Sciatic nerve (tissue), 2 donors: Measurements from ENCODE around the gene PPARD. TPM values are rescaled to one million over a fixed set of nuclear protein-coding genes. Genes with fewer than 3 reads are reported as not detected.
"Not testable (repeated sequence)": the region's sequence is repeated elsewhere in the genome, so short reads cannot be mapped to it uniquely, and the experiment has no call there.

Source experiments
- ATAC-seq: fragments of 200-7000 bp; cut with Tn5 transposase; one replicate; pipeline ENCODE4 v1.9.1; 2020; ENCODE audit warnings: mild to moderate bottlenecking, moderate library complexity
- DNase-seq: peaks from one replicate; pipeline ENCODE4 v3.0.0-alpha.2; 2020; ENCODE audit warnings: low spot score
- intact Hi-C: fragments of 100-400 bp; cut with DNase I; formaldehyde crosslinking; loops from one replicate; pipeline ENCODE4 v1.14.2; 2022
- total RNA-seq: library from RNA; stranded (reverse); fragmentation: NEBNext Ultra II Directional; extraction: Animal tissue kit (Norgen Biotek cat#: 25700); gene quantifications from one replicate; pipeline ENCODE4 v1.2.1, GENCODE V29; 2021
- donor health status: DM: no; HTN: no; CAD: no.
- donor health status: DM: no; HTN: no; CAD: no.

PPARD gene
- total RNA-seq, 1 donor from 2014 or later, result 26.7 TPM

GRCh38 chr6:35419961-35420360 lies 77.6 kb downstream of the PPARD start:
- no peak for ATAC-seq
- intact Hi-C loops, result no loop called here
- DNase-seq, result no peak

DNA sequence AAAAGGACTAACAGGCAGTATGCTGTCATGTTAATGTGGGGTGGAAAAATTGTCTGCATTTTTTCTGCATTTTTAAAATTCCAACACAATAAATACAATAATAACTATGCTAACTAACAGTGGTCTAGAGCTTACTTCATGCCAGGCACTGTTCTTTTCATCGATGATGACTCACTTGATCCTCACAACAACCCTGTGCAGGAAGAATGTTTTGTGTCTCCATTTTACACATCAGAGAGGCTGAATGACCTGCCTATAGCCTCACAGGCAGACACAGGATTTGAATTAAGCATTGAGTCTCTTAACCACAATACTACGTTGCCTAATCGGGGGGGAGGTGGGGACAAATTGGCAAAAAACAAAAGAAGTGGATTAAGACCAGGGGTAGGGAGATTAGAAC lies 82.9 kb downstream of the PPARD start:
- ATAC-seq, result no peak
- intact Hi-C loops, result no loop called here

DNA sequence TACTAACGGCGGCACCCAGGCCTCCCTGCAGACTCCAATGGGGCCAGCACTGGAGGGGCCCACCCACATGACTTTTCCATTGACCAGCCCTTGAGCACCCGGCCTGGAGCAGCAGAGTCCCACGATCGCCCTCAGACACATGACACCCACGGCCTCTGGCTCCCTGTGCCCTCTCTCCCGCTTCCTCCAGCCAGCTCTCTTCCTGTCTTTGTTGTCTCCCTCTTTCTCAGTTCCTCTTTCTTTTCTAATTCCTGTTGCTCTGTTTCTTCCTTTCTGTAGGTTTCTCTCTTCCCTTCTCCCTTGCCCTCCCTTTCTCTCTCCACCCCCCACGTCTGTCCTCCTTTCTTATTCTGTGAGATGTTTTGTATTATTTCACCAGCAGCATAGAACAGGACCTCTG lies 83.7 kb downstream of the PPARD start:
- ATAC-seq (peak; percentile 64), DNase-seq (no peak)
- intact Hi-C loops, result no loop called here

More for the DNA sequence above, 82.9 kb downstream of the PPARD start:
- no peak for DNase-seq

DNA sequence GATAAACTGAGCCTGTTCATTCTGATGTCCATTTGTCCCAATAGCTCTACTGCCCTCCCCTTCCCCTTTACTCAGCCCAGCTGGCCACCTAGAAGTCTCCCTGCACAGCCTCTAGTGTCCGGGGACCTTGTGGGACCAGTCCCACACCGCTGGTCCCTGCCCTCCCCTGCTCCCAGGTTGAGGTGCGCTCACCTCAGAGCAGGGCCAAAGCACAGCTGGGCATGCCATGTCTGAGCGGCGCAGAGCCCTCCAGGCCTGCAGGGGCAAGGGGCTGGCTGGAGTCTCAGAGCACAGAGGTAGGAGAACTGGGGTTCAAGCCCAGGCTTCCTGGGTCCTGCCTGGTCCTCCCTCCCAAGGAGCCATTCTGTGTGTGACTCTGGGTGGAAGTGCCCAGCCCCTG lies 85.1 kb downstream of the PPARD start:
- DNase-seq, result no peak
- intact Hi-C loops, result no loop called here
- peak; percentile 12 for ATAC-seq

- DNase-seq, result no peak
- intact Hi-C loops, result no loop called here
These were observed 85.5 kb downstream of the PPARD start for GRCh38 chr6:35427851-35428321.

DNA sequence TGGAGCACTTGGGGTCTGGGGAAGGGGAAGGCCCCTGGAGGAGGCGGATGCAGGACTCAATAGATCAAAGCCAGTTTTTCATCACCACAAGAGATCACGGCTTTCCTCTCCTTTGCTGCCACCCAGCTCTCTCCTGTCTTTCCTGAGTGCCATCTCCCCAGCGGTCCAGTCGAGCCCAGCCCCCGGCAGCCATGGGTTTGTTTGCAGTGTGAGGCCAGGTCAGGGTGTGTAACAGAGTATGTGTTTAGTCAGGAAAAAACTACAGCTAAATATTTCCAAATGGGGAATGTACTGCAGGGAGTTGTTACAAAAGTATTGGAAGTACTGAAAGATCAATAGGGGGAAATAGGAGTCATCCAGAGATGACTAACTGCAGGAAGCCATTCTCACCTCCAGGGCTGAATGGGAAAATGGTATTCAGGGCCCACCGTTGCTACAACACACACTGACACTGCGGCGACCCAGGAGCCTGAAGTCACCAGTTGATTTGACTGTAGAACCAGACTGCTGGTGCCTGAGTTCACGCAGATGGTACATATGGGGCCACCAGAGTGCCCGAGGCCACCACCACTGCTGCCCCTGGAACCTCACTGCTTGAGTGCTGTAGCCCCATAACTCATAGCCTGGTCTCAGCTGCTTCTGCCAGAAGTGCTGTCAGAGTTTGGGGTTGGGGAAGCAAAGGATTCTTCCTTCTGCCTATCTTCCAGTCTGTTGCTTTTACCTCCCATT lies 86.2 kb downstream of the PPARD start:
- DNase-seq, result no peak
- ATAC-seq, result no peak
- intact Hi-C loops, result no loop called here

More at GRCh38 chr6:35427851-35428321, 85.5 kb downstream of the PPARD start:
- ATAC-seq, result no peak

GRCh38 chr6:35429463-35429862 lies 87.1 kb downstream of the PPARD start:
- no peak for DNase-seq
- intact Hi-C loops, result no loop called here
- ATAC-seq, result no peak

DNA sequence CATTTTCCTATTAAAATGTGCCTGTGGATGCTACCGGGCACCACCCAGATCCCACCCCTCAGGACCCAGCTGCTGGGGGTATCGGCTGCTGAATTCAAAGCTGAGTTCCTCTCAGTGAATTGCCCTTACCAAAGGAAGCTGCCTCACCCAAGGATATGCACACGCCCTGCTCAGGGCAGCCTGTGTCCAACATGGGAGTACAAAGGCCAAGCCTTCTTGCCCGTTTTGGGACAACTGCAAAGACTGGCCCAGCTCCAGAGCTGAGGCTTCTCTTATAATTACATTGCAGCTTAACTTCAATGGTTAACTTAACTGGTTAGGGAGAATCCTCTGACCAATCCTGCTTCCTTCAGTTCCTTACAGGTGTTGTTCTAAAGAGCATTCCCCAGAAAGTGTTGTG lies 89.9 kb downstream of the PPARD start:
- no peak for DNase-seq
- ATAC-seq, result no peak
- intact Hi-C loops, result no loop called here

- intact Hi-C loops, ATAC-seq, DNase-seq: not testable (repeated sequence)
These were observed 90.3 kb downstream of the PPARD start for GRCh38 chr6:35432702-35433101.

DNA sequence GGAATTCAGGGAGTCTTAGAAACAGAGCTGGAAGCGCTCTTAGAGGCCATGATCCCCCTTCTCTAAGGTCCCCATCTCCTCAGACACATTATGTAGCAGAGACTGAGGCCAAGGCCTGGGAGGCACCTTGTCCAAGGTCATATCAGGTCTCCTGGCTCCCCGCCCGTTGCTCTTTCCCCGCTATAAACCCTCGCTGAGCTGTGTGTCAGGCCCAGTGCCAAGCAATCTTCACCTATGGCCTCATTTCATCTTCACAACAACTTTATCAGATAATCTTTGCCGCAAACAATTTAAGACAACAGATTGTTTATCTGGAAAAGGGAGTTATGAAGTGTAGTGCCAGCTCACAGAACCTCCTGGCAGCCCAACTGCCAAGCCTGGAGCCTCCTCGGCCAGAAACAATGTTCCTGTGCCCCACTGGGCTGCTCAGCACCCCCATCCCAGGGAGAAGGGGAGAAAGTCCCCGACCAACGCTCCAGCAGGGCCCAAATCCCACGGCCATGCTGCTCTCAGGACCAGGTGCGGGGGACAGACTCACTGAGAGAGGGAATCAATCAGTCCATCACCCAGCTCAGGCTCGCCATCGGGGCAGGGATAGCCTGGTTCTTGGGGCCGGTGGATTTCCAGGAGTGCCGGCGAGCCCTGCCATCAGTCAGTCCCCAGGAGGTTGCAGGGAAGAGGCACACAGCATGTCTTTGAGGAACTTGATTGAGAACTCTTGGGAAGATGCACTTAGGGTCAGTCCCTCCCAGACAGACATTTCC lies 92.9 kb downstream of the PPARD start:
- no peak for DNase-seq
- ATAC-seq, result no peak
- intact Hi-C loops, result no loop called here

GRCh38 chr6:35436071-35436857 lies 93.9 kb downstream of the PPARD start:
- no peak for DNase-seq
- ATAC-seq, result no peak
- intact Hi-C loops, result no loop called here

DNA sequence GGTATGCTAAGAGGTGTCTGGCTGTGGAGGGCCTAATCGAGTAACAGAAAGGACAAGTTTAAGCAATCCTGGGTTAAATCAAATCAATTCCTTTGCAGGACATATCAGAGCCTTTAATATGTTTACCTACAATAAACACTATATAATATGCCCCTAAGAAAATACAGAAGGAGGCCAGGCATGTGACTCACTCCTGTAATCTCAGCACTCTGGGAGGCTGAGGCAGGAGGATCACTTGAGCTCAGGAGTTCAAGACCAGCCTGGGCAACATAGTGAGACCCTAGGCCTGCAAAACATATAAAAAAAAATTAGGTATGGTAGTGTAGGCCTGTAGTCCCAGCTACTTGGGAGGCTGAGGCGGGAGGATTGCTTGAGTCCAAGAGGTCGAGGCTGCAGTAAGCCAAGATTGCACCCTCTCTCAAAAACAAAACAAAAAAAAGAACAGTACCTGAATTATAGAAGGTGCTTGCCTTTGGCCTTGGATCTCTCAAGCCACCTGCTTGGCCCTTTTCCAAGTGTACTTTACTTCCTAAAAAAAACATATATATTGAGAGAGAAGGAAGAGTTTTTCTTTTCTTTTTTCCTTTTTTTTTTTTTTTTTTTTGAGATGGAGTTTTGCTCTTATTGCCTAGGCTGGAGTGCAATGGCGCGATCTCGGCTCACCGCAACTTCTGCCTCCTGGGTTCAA lies 96.2 kb downstream of the PPARD start:
- DNase-seq, ATAC-seq: not testable (repeated sequence)

GRCh38 chr6:35439308-35439707 lies 97.0 kb downstream of the PPARD start:
- DNase-seq (no peak), ATAC-seq (no peak)
- intact Hi-C loops, result no loop called here

More for the DNA sequence above, 96.2 kb downstream of the PPARD start:
- intact Hi-C loops, result not testable (repeated sequence)

DNA sequence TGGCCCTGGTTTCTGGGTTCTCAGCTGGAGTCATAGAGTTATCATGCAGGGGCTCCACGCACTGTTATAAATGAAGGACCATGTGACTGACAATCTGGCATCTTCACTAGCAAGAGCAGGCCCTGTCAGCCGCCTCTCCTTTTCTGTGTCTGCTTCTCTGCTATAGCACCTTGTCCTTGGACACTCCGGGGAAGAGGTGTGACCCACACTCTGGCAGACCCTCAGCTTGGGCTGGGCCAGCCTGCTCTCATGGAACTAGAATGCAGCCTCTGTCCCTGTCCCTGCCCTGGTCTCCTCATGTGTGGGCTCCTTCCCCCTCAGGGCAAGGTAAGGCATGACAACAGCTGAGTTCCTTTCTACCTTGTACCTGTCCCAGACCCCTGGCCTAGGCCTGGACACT lies 98.8 kb downstream of the PPARD start:
- intact Hi-C loops, result no loop called here
- DNase-seq (no peak), ATAC-seq (no peak)

DNA sequence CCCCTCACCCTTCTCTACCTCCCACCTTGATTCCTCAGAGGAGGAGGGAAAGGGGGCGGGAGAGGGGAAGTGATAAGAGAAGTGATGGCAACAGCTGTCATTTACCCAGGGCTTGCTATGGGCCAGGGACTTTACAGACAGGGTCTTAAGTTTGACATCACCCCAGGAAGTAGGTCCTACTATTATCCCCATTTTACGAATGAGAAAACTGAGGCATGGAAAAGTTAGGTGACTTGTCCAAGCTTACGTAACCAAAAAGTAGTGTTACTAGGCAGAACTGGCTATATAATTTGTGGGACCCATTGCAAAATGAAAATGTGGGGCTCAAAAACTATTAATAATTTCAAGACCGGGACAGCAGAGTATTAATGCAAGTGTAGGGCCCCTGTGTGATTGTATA lies 99.3 kb downstream of the PPARD start:
- ATAC-seq (no peak), DNase-seq (no peak)
- intact Hi-C loops, result no loop called here

DNA sequence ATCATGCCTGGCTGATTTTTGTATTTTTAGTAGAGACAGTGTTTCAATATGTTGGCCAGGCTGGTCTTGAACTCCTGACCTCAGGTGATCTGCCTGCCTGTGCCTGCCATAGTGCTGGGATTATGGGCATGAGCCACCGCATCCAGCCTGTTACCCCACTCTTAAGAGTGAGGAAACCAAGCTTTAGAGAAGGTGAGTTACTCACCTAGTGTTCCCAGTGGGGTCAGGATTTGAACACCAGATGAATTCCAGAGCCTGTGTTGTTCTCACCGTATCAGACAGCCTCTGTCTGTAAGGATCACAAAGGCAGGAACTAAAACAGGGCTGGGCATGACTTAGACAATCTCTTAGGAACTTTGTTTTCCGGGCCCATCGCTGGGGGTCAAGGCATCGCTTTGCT lies 100.3 kb downstream of the PPARD start:
- ATAC-seq, result no peak
- intact Hi-C loops, result no loop called here
- no peak for DNase-seq

DNA sequence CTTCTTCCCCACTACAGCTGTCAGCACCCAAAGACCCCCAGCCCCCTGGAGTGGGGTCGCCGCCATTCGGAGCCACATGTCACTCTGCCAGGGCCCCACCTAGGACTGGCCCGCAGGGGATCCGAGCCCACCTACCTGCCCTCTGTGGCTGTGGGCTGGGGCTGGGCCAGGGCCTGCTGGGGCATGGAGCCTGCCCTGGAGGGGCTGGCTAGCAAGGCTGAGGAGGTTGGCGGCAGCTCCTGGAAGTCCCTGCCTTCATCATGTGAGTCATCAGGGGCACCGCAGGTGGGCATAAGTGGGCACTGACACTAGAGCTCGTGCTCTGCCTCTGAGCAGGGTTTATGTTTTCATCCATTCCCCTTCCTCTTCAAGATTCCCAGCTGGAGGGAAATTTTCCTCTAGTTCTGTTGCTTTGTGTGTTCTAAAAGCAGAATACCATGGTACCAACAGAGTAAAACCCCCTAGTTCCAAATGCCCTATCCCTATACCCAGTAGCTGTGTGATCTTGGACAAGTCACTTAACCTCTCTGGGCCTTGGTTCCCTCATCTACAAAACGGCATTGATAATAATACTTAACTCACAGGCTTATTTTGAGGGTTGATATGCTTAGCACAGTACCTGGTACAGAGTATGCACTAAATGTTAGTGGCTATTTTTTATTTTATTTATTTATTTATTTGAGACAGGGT lies 101.1 kb downstream of the PPARD start:
- intact Hi-C loops, result no loop called here
- DNase-seq (no peak), ATAC-seq (no peak)

GRCh38 chr6:35445691-35446090 lies 103.3 kb downstream of the PPARD start:
- intact Hi-C loops, result loop anchor here (2.0 kb wide), 1 partner anchor 103 kb away; the partner anchor contains the start of gene PPARD
- DNase-seq, result no peak
- ATAC-seq, result no peak
